Tibial nerve (tissue), 4 donors: ENCODE results near the gene KRTAP5-4. TPM values are rescaled to one million over a fixed set of nuclear protein-coding genes. Genes with fewer than 3 reads are reported as not detected.
"Not testable (repeated sequence)": the region's sequence is repeated elsewhere in the genome, so short reads cannot be mapped to it uniquely, and the experiment has no call there.

Experiments used
- DNase-seq, 2 donors: peaks; one replicate each; pipeline ENCODE4 v3.0.0-alpha.2; 2019; ENCODE audit warnings: low spot score in 2 of 2
- H3K27ac ChIP-seq, 4 donors: fragments of 200-600 bp; sonication (generic) in 3 of 4; one replicate each; pipeline ENCODE4 v1.5.1; 2017 to 2019; ENCODE audit warnings: mild to moderate bottlenecking in 1 of 4
- H3K27me3 ChIP-seq, 2 donors: fragments of 200-600 bp; sonication (generic) in 1 of 2; one replicate each; pipeline versions ENCODE4 v1.5.1 to v1.6.0; 2017 to 2019
- H3K36me3 ChIP-seq, 3 donors: fragments of 200-600 bp; sonication (generic); one replicate each; pipeline ENCODE4 v1.5.1; 2018 to 2019
- H3K4me1 ChIP-seq, 4 donors: fragments of 200-600 bp; sonication (generic) in 3 of 4; one replicate each; pipeline ENCODE4 v1.5.1; 2017 to 2019
- H3K4me3 ChIP-seq, 4 donors: fragments of 200-600 bp; sonication (generic) in 3 of 4; one replicate each; pipeline ENCODE4 v1.5.1; 2017 to 2019; ENCODE audit warnings: mild to moderate bottlenecking in 1 of 4, moderate library complexity in 1 of 4
- H3K9me3 ChIP-seq, 4 donors: fragments of 200-600 bp; sonication (generic) in 3 of 4; one replicate each; pipeline ENCODE4 v1.5.1; 2017 to 2019
- CTCF ChIP-seq, 5 experiments: fragments of 200-600 bp in 3 of 5; fragments of 450-650 bp in 2 of 5; sonication (generic) in 3 of 5; IDR thresholded peaks; one replicate each; pipeline ENCODE4 v1.5.1; 2016 to 2019; ENCODE audit warnings: antibody characterized with exemption in 5 of 5, mild to moderate bottlenecking in 3 of 5, moderate library complexity in 2 of 5
- EP300 ChIP-seq, 2 donors: sonication (generic); formaldehyde crosslinking; IDR thresholded peaks; one replicate each; pipeline ENCODE4 v1.6.1; 2017; ENCODE audit warnings: antibody characterized with exemption in 2 of 2, mild to moderate bottlenecking in 1 of 2
- POLR2A ChIP-seq, 2 donors: fragments of 450-650 bp; IDR thresholded peaks; one replicate each; pipeline ENCODE4 v1.6.1; 2017; ENCODE audit warnings: antibody characterized with exemption in 2 of 2, mild to moderate bottlenecking in 2 of 2, moderate library complexity in 2 of 2
- WGBS, 2 donors: methylation state at CpG; one replicate each; pipeline ENCODE4 v1.1.5; 2018; 5-methylcytosine and 5-hydroxymethylcytosine counted together
- total RNA-seq, 4 donors: library from RNA; depleted of rRNA; stranded (reverse); fragments of >200 nt; gene quantifications; one replicate each; pipeline ENCODE4 v1.1.0, GENCODE V29; 2016

Gene KRTAP5-4
- total RNA-seq, 4 donors from 2014 or later = not detected

DNA sequence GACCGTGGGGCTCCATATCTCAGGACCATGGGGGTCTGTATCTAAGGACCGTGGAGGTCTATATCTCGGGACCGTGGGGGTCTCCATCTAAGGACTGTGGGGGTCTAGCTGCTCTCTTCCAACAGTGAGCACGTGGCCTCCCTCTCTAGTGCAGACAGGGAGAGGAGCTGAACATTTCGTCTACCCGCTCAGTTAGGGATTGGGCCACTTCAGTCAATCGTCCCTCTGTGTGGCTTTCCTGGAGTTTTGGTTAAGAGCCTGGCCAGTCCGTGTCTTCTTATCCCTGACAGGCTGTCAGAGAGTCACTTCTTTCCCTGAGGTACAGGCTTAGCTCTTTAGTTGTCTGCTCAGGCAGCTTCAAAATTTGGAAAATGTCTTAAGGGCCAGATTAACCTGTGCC lies 40.0 kb downstream of the KRTAP5-4 start:
- DNase-seq = no peak
- Histone ChIP-seq H3K27ac (no peak overlapping the region), H3K4me3 (no peak overlapping the region), H3K4me1 (no peaks in the 10 kb centered on the region), H3K9me3 (peaks cover 0 to 14% (median 0%) of the 10 kb centered on the region in 4 donors), H3K36me3 (no peaks in the 10 kb centered on the region), H3K27me3 (peaks cover 0 to 11% of the 10 kb centered on the region in 2 donors)
- WGBS, 2 donors = 83 to 87% methylated on average over 8 to 9 of the region's 9 CpGs
- no peak for TF ChIP-seq CTCF (IDR thresholded peaks at IDR 0.05)
- TF ChIP-seq POLR2A (IDR thresholded peaks at IDR 0.05) = no peak
- no peak for TF ChIP-seq EP300 (IDR thresholded peaks at IDR 0.05)

DNA sequence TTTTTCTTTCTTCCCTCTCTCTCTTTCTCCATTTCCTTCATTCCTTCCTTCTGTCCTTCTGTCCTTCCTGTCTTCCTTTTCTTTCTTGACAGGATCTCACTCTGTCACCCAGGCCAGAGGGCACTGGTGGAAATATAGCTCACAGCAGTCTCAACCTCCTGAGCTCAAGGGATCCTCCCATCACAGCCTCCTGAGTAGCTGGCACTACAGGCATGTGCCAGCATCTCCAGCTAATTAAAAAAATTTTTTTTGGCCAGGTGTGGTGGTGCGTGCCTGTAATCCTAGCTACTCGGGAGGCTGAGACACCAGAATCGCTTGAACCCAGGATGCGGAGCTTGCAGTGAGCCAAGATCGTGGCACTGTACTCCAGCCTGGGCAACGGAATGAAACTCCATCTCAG lies 45.1 kb downstream of the KRTAP5-4 start:
- H3K36me3 ChIP-seq = no peaks in the 10 kb centered on the region
- no peak for DNase-seq
- H3K27ac ChIP-seq = no peak overlapping the region
- TF ChIP-seq CTCF (IDR thresholded peaks at IDR 0.05) = no peak
- no peak for TF ChIP-seq EP300 (IDR thresholded peaks at IDR 0.05)
- no peak for TF ChIP-seq POLR2A (IDR thresholded peaks at IDR 0.05)
- H3K4me1 ChIP-seq = peaks cover 0 to 29% (median 10%) of the 10 kb centered on the region in 4 donors
- peaks cover 0 to 35% of the 10 kb centered on the region in 2 donors for H3K27me3 ChIP-seq
- peaks cover 0 to 14% (median 0%) of the 10 kb centered on the region in 4 donors for H3K9me3 ChIP-seq
- WGBS, 2 donors = 82 to 86% methylated on average over 6 of the region's 6 CpGs
- no peak overlapping the region for H3K4me3 ChIP-seq

DNA sequence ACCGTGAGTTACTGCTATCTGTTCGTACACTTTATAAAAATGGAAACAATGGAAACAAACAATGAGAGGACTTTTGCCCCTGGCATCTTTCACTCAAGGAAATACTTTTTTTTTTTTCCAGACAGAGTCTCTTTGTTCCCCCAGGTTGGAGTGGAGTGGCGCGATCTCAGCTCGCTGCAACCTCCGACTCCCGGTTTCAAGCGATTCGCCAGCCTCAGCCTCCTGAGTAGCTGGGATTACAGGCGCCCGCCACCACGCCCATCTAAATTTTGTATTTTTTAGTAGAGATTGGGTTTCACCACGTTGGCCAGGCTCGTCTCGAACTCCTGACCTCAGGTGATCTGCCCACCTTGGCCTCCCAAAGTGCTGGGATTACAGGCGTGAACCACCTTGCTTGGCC lies 46.2 kb downstream of the KRTAP5-4 start:
- not testable (repeated sequence) for H3K36me3 ChIP-seq, H3K27ac ChIP-seq, H3K4me3 ChIP-seq, DNase-seq
- WGBS, 2 donors = 90 to 91% methylated on average over 16 of the region's 16 CpGs
- peaks cover 0 to 35% of the 10 kb centered on the region in 2 donors for H3K27me3 ChIP-seq
- peaks cover 0 to 14% (median 0%) of the 10 kb centered on the region in 4 donors for H3K9me3 ChIP-seq
- peaks cover 0 to 37% (median 14%) of the 10 kb centered on the region in 4 donors for H3K4me1 ChIP-seq

GRCh38 chr11:1574933-1575242 lies 47.0 kb downstream of the KRTAP5-4 start:
- 14% methylated on average over 7 of the region's 7 CpGs for WGBS, 2 donors
- H3K4me3 ChIP-seq = no peak overlapping the region
- no peak for DNase-seq
- H3K9me3 ChIP-seq = peaks cover 0 to 14% (median 0%) of the 10 kb centered on the region in 4 donors
- peaks cover 0 to 45% (median 16%) of the 10 kb centered on the region in 4 donors for H3K4me1 ChIP-seq
- no peaks in the 10 kb centered on the region for H3K36me3 ChIP-seq
- no peak overlapping the region for H3K27ac ChIP-seq
- TF ChIP-seq POLR2A (IDR thresholded peaks at IDR 0.05) = no peak
- TF ChIP-seq CTCF (IDR thresholded peaks at IDR 0.05) = no peak
- peaks cover 0 to 35% of the 10 kb centered on the region in 2 donors for H3K27me3 ChIP-seq

DNA sequence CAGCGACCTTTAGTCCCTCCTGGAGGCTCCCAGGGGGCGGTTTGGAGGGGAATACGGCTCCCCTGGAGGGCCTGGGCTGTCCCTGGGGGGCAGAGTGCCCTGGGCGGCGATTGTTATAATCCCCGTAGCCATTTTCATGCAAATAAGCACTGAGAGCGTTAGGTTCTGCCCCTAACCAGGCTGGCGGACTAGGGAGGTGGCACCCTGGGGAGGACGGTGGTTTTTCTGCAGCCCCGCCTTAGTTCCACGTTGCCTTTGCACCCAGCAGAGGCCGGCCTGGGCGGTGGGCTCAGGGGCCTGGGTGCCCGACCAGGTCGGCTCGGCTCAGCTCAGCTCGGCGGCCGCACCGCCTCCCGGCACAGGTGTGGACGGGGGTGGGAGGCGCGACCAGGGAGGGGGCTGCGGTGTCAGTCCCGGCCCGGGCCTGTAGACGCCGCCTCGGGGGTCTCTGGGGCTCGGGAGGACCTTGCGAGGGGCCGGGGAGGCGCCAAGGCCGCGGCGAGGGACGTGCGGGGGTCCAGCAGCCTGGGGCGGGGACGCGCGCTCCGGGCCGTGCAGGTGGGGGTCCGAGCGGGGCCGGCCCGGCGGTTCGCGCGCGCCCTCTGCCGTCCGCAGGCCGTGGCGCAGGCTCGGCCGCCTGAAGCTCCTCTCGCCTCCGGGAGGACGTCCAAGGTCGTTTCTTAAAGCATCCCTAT lies 47.6 kb downstream of the KRTAP5-4 start:
- WGBS, 2 donors = 1 to 2% methylated on average over 10 to 27 of the region's 64 CpGs
- TF ChIP-seq EP300 (IDR thresholded peaks at IDR 0.05) = no peak
- no peak for TF ChIP-seq POLR2A (IDR thresholded peaks at IDR 0.05)
- TF ChIP-seq CTCF (IDR thresholded peaks at IDR 0.05) = peak; percentile 88 to 98 (median 97)
- peaks cover 0 to 14% (median 0%) of the 10 kb centered on the region in 4 donors for H3K9me3 ChIP-seq
- no peaks in the 10 kb centered on the region for H3K36me3 ChIP-seq
- peak overlapping the region; percentile 23 to 65 (median 43) for H3K4me3 ChIP-seq
- H3K4me1 ChIP-seq = peaks cover 0 to 50% (median 20%) of the 10 kb centered on the region in 4 donors
- DNase-seq = no peak
- H3K27me3 ChIP-seq = peaks cover 0 to 35% of the 10 kb centered on the region in 2 donors
- H3K27ac ChIP-seq = peak overlapping the region; percentile 71 to 95 (median 92)
